ENCODE measurements around the gene DAB1. TPM values are rescaled to one million over a fixed set of nuclear protein-coding genes. Genes with fewer than 3 reads are reported as not detected.
"Not testable (repeated sequence)": the region's sequence is repeated elsewhere in the genome, so short reads cannot be mapped to it uniquely, and the experiment has no call there.

Gene DAB1
- total and polyA plus RNA-seq, 5 donors from 2014 or later = 0.87 to 5.1 (median 4.0) TPM

GRCh38 chr1:57357462-57357861, 66.4 kb downstream of the DAB1 start:
- H3K9me3 Mint-ChIP-seq = peaks cover 0 to 7% (median 2%) of the 10 kb centered on the region in 7 donors
- peaks cover 6% of the 10 kb centered on the region for H3K27me3 Mint-ChIP-seq
- Histone ChIP-seq H3K9me3 (ENCODE audit: control insufficient read depth in 2 of 2, low read length in 2 of 2) (no peaks in the 10 kb centered on the region), H3K27ac (ENCODE audit: insufficient read depth, low read length, poor library complexity, severe bottlenecking) (no peak overlapping the region), H3K36me3 (ENCODE audit: control insufficient read depth, insufficient read depth, low read length) (no peaks in the 10 kb centered on the region), H3K4me3 (ENCODE audit: low read depth, low read length) (no peak overlapping the region), H3K4me1 (ENCODE audit: control insufficient read depth, insufficient read depth, low read length, poor library complexity, severe bottlenecking) (no peaks in the 10 kb centered on the region), H3K27me3 (ENCODE audit: control insufficient read depth, insufficient read depth, low read length) (peaks cover 2% of the 10 kb centered on the region)
- DNase-seq = no peak
- no peak overlapping the region for H3K27ac Mint-ChIP-seq
- no peak overlapping the region for H3K4me3 Mint-ChIP-seq
- no peaks in the 10 kb centered on the region for H3K36me3 Mint-ChIP-seq
- ATAC-seq (ENCODE audit: low read depth in 2 of 2) = no peak
- no peaks in the 10 kb centered on the region for H3K4me1 Mint-ChIP-seq

GRCh38 chr1:57353654-57354053, 70.2 kb downstream of the DAB1 start:
- H3K9me3 ChIP-seq (ENCODE audit: control insufficient read depth in 2 of 2, low read length in 2 of 2) = no peaks in the 10 kb centered on the region
- no peak overlapping the region for H3K4me3 Mint-ChIP-seq
- no peak for ATAC-seq (ENCODE audit: low read depth in 2 of 2)

GRCh38 chr1:57350610-57351009, 73.2 kb downstream of the DAB1 start:
- no peak overlapping the region for H3K27ac Mint-ChIP-seq
- Histone ChIP-seq H3K4me3 (ENCODE audit: low read depth, low read length) (no peak overlapping the region), H3K9me3 (ENCODE audit: control insufficient read depth in 2 of 2, low read length in 2 of 2) (no peaks in the 10 kb centered on the region), H3K27ac (ENCODE audit: insufficient read depth, low read length, poor library complexity, severe bottlenecking) (no peak overlapping the region), H3K36me3 (ENCODE audit: control insufficient read depth, insufficient read depth, low read length) (no peaks in the 10 kb centered on the region), H3K27me3 (ENCODE audit: control insufficient read depth, insufficient read depth, low read length) (no peaks in the 10 kb centered on the region), H3K4me1 (ENCODE audit: control insufficient read depth, insufficient read depth, low read length, poor library complexity, severe bottlenecking) (no peaks in the 10 kb centered on the region)
- DNase-seq = no peak
- H3K9me3 Mint-ChIP-seq = peaks cover 0 to 5% (median 0%) of the 10 kb centered on the region in 7 donors
- H3K27me3 Mint-ChIP-seq = peaks cover 10% of the 10 kb centered on the region
- H3K36me3 Mint-ChIP-seq = no peaks in the 10 kb centered on the region
- H3K4me1 Mint-ChIP-seq = no peaks in the 10 kb centered on the region
- ATAC-seq (ENCODE audit: low read depth in 2 of 2) = no peak
- H3K4me3 Mint-ChIP-seq = no peak overlapping the region

More at GRCh38 chr1:57353654-57354053, 70.2 kb downstream of the DAB1 start:
- H3K27ac ChIP-seq (ENCODE audit: insufficient read depth, low read length, poor library complexity, severe bottlenecking) = no peak overlapping the region
- no peaks in the 10 kb centered on the region for H3K4me1 Mint-ChIP-seq
- H3K27ac Mint-ChIP-seq = no peak overlapping the region
- H3K27me3 Mint-ChIP-seq = peaks cover 14% of the 10 kb centered on the region
- H3K9me3 Mint-ChIP-seq = peaks cover 0 to 7% (median 3%) of the 10 kb centered on the region in 7 donors
- no peak overlapping the region for H3K4me3 ChIP-seq (ENCODE audit: low read depth, low read length)
- DNase-seq = no peak
- H3K27me3 ChIP-seq (ENCODE audit: control insufficient read depth, insufficient read depth, low read length) = no peaks in the 10 kb centered on the region
- no peaks in the 10 kb centered on the region for H3K36me3 Mint-ChIP-seq
- H3K36me3 ChIP-seq (ENCODE audit: control insufficient read depth, insufficient read depth, low read length) = no peaks in the 10 kb centered on the region
- H3K4me1 ChIP-seq (ENCODE audit: control insufficient read depth, insufficient read depth, low read length, poor library complexity, severe bottlenecking) = no peaks in the 10 kb centered on the region

- H3K27me3 Mint-ChIP-seq = peaks cover 10% of the 10 kb centered on the region
- DNase-seq = no peak
- no peak overlapping the region for H3K27ac Mint-ChIP-seq
- H3K27ac ChIP-seq (ENCODE audit: insufficient read depth, low read length, poor library complexity, severe bottlenecking) = no peak overlapping the region
- no peaks in the 10 kb centered on the region for H3K4me1 ChIP-seq (ENCODE audit: control insufficient read depth, insufficient read depth, low read length, poor library complexity, severe bottlenecking)
- H3K4me3 ChIP-seq (ENCODE audit: low read depth, low read length) = no peak overlapping the region
- no peaks in the 10 kb centered on the region for H3K9me3 ChIP-seq (ENCODE audit: control insufficient read depth in 2 of 2, low read length in 2 of 2)
- no peaks in the 10 kb centered on the region for H3K4me1 Mint-ChIP-seq
- peaks cover 0 to 5% (median 0%) of the 10 kb centered on the region in 7 donors for H3K9me3 Mint-ChIP-seq
- H3K36me3 ChIP-seq (ENCODE audit: control insufficient read depth, insufficient read depth, low read length) = no peaks in the 10 kb centered on the region
- H3K4me3 Mint-ChIP-seq = no peak overlapping the region
- H3K36me3 Mint-ChIP-seq = no peaks in the 10 kb centered on the region
- ATAC-seq (ENCODE audit: low read depth in 2 of 2) = no peak
- no peaks in the 10 kb centered on the region for H3K27me3 ChIP-seq (ENCODE audit: control insufficient read depth, insufficient read depth, low read length)
Measured at GRCh38 chr1:57348921-57349320, 74.9 kb downstream of the DAB1 start.

- no peak for DNase-seq
- no peak for ATAC-seq (ENCODE audit: low read depth in 2 of 2)
- Mint-ChIP-seq H3K27me3 (no peaks in the 10 kb centered on the region), H3K9me3 (peaks cover 0 to 4% (median 0%) of the 10 kb centered on the region in 7 donors), H3K27ac (peak overlapping the region in 1 of 3 donors; percentile 53), H3K4me3 (no peak overlapping the region), H3K4me1 (no peaks in the 10 kb centered on the region), H3K36me3 (no peaks in the 10 kb centered on the region)
- H3K4me3 ChIP-seq (ENCODE audit: low read depth, low read length) = no peak overlapping the region
- no peaks in the 10 kb centered on the region for H3K36me3 ChIP-seq (ENCODE audit: control insufficient read depth, insufficient read depth, low read length)
- H3K27me3 ChIP-seq (ENCODE audit: control insufficient read depth, insufficient read depth, low read length) = no peaks in the 10 kb centered on the region
- no peaks in the 10 kb centered on the region for H3K4me1 ChIP-seq (ENCODE audit: control insufficient read depth, insufficient read depth, low read length, poor library complexity, severe bottlenecking)
- no peaks in the 10 kb centered on the region for H3K9me3 ChIP-seq (ENCODE audit: control insufficient read depth in 2 of 2, low read length in 2 of 2)
- H3K27ac ChIP-seq (ENCODE audit: insufficient read depth, low read length, poor library complexity, severe bottlenecking) = no peak overlapping the region
Measured at GRCh38 chr1:57345916-57346315, 77.9 kb downstream of the DAB1 start.

- Mint-ChIP-seq H3K36me3 (no peaks in the 10 kb centered on the region), H3K27me3 (no peaks in the 10 kb centered on the region), H3K9me3 (peaks cover 0 to 4% (median 0%) of the 10 kb centered on the region in 7 donors), H3K27ac (no peak overlapping the region), H3K4me1 (no peaks in the 10 kb centered on the region), H3K4me3 (no peak overlapping the region)
- H3K27ac ChIP-seq (ENCODE audit: insufficient read depth, low read length, poor library complexity, severe bottlenecking) = no peak overlapping the region
- H3K4me1 ChIP-seq (ENCODE audit: control insufficient read depth, insufficient read depth, low read length, poor library complexity, severe bottlenecking) = no peaks in the 10 kb centered on the region
- H3K9me3 ChIP-seq (ENCODE audit: control insufficient read depth in 2 of 2, low read length in 2 of 2) = no peaks in the 10 kb centered on the region
- no peaks in the 10 kb centered on the region for H3K27me3 ChIP-seq (ENCODE audit: control insufficient read depth, insufficient read depth, low read length)
- DNase-seq (no peak), ATAC-seq (ENCODE audit: low read depth in 2 of 2) (no peak)
- no peaks in the 10 kb centered on the region for H3K36me3 ChIP-seq (ENCODE audit: control insufficient read depth, insufficient read depth, low read length)
- H3K4me3 ChIP-seq (ENCODE audit: low read depth, low read length) = no peak overlapping the region
Measured at GRCh38 chr1:57344265-57344664, 79.6 kb downstream of the DAB1 start.

GRCh38 chr1:57343298-57343915, 80.5 kb downstream of the DAB1 start:
- not testable (repeated sequence) for DNase-seq; H3K27me3 ChIP-seq (ENCODE audit: control insufficient read depth, insufficient read depth, low read length); H3K4me1 Mint-ChIP-seq; H3K4me3 Mint-ChIP-seq; H3K27ac ChIP-seq (ENCODE audit: insufficient read depth, low read length, poor library complexity, severe bottlenecking); H3K4me1 ChIP-seq (ENCODE audit: control insufficient read depth, insufficient read depth, low read length, poor library complexity, severe bottlenecking); H3K36me3 ChIP-seq (ENCODE audit: control insufficient read depth, insufficient read depth, low read length); H3K27ac Mint-ChIP-seq; H3K9me3 Mint-ChIP-seq; H3K36me3 Mint-ChIP-seq; H3K27me3 Mint-ChIP-seq; ATAC-seq (ENCODE audit: low read depth in 2 of 2); H3K4me3 ChIP-seq (ENCODE audit: low read depth, low read length); H3K9me3 ChIP-seq (ENCODE audit: control insufficient read depth in 2 of 2, low read length in 2 of 2)

GRCh38 chr1:57341721-57342120, 82.1 kb downstream of the DAB1 start:
- Histone ChIP-seq H3K27ac (ENCODE audit: insufficient read depth, low read length, poor library complexity, severe bottlenecking) (no peak overlapping the region), H3K9me3 (ENCODE audit: control insufficient read depth in 2 of 2, low read length in 2 of 2) (no peaks in the 10 kb centered on the region), H3K4me1 (ENCODE audit: control insufficient read depth, insufficient read depth, low read length, poor library complexity, severe bottlenecking) (no peaks in the 10 kb centered on the region), H3K36me3 (ENCODE audit: control insufficient read depth, insufficient read depth, low read length) (no peaks in the 10 kb centered on the region), H3K4me3 (ENCODE audit: low read depth, low read length) (no peak overlapping the region), H3K27me3 (ENCODE audit: control insufficient read depth, insufficient read depth, low read length) (no peaks in the 10 kb centered on the region)
- no peak for ATAC-seq (ENCODE audit: low read depth in 2 of 2)
- Mint-ChIP-seq H3K36me3 (no peaks in the 10 kb centered on the region), H3K4me3 (no peak overlapping the region), H3K27ac (no peak overlapping the region), H3K27me3 (no peaks in the 10 kb centered on the region), H3K4me1 (no peaks in the 10 kb centered on the region), H3K9me3 (peaks cover 0 to 3% (median 0%) of the 10 kb centered on the region in 7 donors)
- DNase-seq = no peak

Measured in CD4-positive, CD25-positive, alpha-beta regulatory T cell (primary cell).